Measurements from ENCODE around the gene RSPO3. TPM values are rescaled to one million over a fixed set of nuclear protein-coding genes. Genes with fewer than 3 reads are reported as not detected.

RSPO3 gene
- total RNA-seq, 2 donors from 2014 or later = not detected

- DNase-seq (no peak), ATAC-seq (no peak)
- no peaks in the 10 kb centered on the region for H3K36me3 Mint-ChIP-seq (ENCODE audit: low read depth)
- peaks cover 36% of the 10 kb centered on the region for H3K27me3 Mint-ChIP-seq
- H3K4me3 Mint-ChIP-seq = no peak overlapping the region
- no peak overlapping the region for H3K27ac Mint-ChIP-seq
- no peaks in the 10 kb centered on the region for H3K9me3 ChIP-seq (ENCODE audit: control insufficient read depth, low read length, poor library complexity, severe bottlenecking)
- peaks cover 3% of the 10 kb centered on the region for H3K4me1 Mint-ChIP-seq
These were observed 62.0 kb downstream of the RSPO3 start for GRCh38 chr6:127180426-127180825.

GRCh38 chr6:127182501-127182900, 64.0 kb downstream of the RSPO3 start:
- no peaks in the 10 kb centered on the region for H3K36me3 Mint-ChIP-seq (ENCODE audit: low read depth)
- no peak overlapping the region for H3K4me3 Mint-ChIP-seq
- DNase-seq (no peak), ATAC-seq (no peak)
- H3K4me1 Mint-ChIP-seq = peaks cover 3% of the 10 kb centered on the region
- H3K9me3 ChIP-seq (ENCODE audit: control insufficient read depth, low read length, poor library complexity, severe bottlenecking) = no peaks in the 10 kb centered on the region
- H3K27ac Mint-ChIP-seq = no peak overlapping the region
- peaks cover 29% of the 10 kb centered on the region for H3K27me3 Mint-ChIP-seq

GRCh38 chr6:127185437-127185995, 67.0 kb downstream of the RSPO3 start:
- H3K27me3 Mint-ChIP-seq = peaks cover 22% of the 10 kb centered on the region
- H3K4me3 Mint-ChIP-seq = no peak overlapping the region
- H3K4me1 Mint-ChIP-seq = peaks cover 3% of the 10 kb centered on the region
- no peaks in the 10 kb centered on the region for H3K36me3 Mint-ChIP-seq (ENCODE audit: low read depth)
- ATAC-seq (no peak), DNase-seq (no peak)
- no peak overlapping the region for H3K27ac Mint-ChIP-seq
- H3K9me3 ChIP-seq (ENCODE audit: control insufficient read depth, low read length, poor library complexity, severe bottlenecking) = no peaks in the 10 kb centered on the region

DNA sequence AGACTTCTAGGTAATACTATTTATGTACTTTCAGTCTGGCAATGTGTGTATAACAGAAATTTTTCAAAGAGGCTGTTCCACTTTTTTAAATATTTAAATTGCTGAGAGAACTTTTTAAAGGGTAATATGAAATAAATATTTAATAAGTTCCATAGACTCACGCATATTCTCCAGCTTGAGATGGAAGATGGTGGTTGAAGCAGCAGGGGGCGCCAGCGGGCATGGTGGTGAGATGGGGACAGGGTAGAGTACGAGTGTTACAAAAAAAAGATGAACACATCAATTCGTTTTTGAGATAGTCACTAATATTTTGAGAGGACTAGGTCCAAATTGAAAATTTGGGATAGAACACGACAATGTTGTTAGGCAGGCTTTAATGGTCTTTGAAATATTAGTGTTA, 68.4 kb downstream of the RSPO3 start:
- no peaks in the 10 kb centered on the region for H3K9me3 ChIP-seq (ENCODE audit: control insufficient read depth, low read length, poor library complexity, severe bottlenecking)
- H3K36me3 Mint-ChIP-seq (ENCODE audit: low read depth) = no peaks in the 10 kb centered on the region
- H3K4me1 Mint-ChIP-seq = peaks cover 3% of the 10 kb centered on the region
- peaks cover 19% of the 10 kb centered on the region for H3K27me3 Mint-ChIP-seq
- peak; percentile 54 for ATAC-seq
- peak in 2 of 3 donors; percentile 12 to 45 for DNase-seq
- H3K4me3 Mint-ChIP-seq = no peak overlapping the region
- H3K27ac Mint-ChIP-seq = no peak overlapping the region

DNA sequence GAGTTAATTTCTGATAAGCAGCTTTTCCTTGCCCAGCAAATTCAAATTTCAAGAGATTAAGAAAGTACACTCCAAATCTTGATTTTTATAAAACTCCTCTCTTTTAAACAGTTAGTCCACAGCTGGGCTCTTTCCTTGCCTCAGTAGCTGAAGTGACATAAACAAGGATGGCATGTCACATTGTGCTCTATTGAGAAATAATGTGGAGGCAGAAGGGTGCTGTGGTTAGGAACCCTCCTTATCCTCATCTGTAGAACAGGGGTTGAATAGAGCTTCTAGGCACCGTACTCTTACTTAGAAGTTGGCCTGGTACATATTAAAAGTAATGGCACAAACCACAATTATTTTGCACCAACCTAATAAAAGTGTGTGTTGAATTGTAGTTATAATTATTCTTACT, 70.3 kb downstream of the RSPO3 start:
- no peaks in the 10 kb centered on the region for H3K9me3 ChIP-seq (ENCODE audit: control insufficient read depth, low read length, poor library complexity, severe bottlenecking)
- Mint-ChIP-seq H3K4me3 (no peak overlapping the region), H3K36me3 (ENCODE audit: low read depth) (no peaks in the 10 kb centered on the region), H3K27ac (no peak overlapping the region), H3K4me1 (peaks cover under 1% of the 10 kb centered on the region), H3K27me3 (peaks cover 7% of the 10 kb centered on the region)
- DNase-seq = no peak
- no peak for ATAC-seq

GRCh38 chr6:127190552-127190951, 72.1 kb downstream of the RSPO3 start:
- Mint-ChIP-seq H3K4me3 (no peak overlapping the region), H3K27me3 (peaks cover 4% of the 10 kb centered on the region), H3K4me1 (no peaks in the 10 kb centered on the region), H3K36me3 (ENCODE audit: low read depth) (no peaks in the 10 kb centered on the region), H3K27ac (no peak overlapping the region)
- ATAC-seq (no peak), DNase-seq (no peak)
- H3K9me3 ChIP-seq (ENCODE audit: control insufficient read depth, low read length, poor library complexity, severe bottlenecking) = no peaks in the 10 kb centered on the region

- ATAC-seq (no peak), DNase-seq (no peak)
- Mint-ChIP-seq H3K27ac (no peak overlapping the region), H3K4me1 (peaks cover 4% of the 10 kb centered on the region), H3K27me3 (peaks cover 10% of the 10 kb centered on the region), H3K4me3 (no peak overlapping the region), H3K36me3 (ENCODE audit: low read depth) (no peaks in the 10 kb centered on the region)
- no peaks in the 10 kb centered on the region for H3K9me3 ChIP-seq (ENCODE audit: control insufficient read depth, low read length, poor library complexity, severe bottlenecking)
These were observed 73.2 kb downstream of the RSPO3 start for GRCh38 chr6:127191716-127192115.

DNA sequence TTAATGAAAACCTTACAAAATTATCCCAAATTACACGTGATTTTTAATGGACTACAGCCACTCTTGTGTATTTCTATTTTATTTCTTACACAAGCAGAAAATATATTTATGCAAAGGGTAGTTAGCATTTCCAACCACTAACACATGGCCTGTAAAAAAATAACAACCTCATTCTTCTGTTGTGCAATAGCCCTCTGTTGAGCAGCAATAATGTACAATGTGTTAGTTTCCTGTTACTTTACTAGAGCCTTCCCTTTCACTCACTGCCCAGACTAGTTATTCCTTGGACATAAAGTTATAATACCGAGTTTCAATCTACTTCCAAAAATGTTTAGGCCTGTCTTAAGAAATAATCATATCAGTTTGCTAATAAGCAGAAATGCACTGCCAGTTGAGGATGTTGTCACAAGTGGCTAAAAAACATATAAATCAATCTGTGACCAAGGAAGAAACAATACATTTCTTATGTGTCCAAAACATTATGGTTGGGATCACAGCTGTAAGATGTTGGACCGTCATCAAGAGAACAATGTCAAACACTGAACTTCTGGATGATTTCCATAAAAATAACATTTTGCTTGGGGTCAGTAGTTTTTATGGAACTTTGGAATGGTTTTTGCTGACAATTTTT, 74.6 kb downstream of the RSPO3 start:
- DNase-seq (no peak), ATAC-seq (no peak)
- H3K36me3 Mint-ChIP-seq (ENCODE audit: low read depth) = no peaks in the 10 kb centered on the region
- peaks cover 10% of the 10 kb centered on the region for H3K27me3 Mint-ChIP-seq
- H3K4me1 Mint-ChIP-seq = peaks cover 4% of the 10 kb centered on the region
- no peak overlapping the region for H3K4me3 Mint-ChIP-seq
- H3K27ac Mint-ChIP-seq = no peak overlapping the region
- no peaks in the 10 kb centered on the region for H3K9me3 ChIP-seq (ENCODE audit: control insufficient read depth, low read length, poor library complexity, severe bottlenecking)

- no peaks in the 10 kb centered on the region for H3K9me3 ChIP-seq (ENCODE audit: control insufficient read depth, low read length, poor library complexity, severe bottlenecking)
- H3K36me3 Mint-ChIP-seq (ENCODE audit: low read depth) = no peaks in the 10 kb centered on the region
- H3K27me3 Mint-ChIP-seq = peaks cover 22% of the 10 kb centered on the region
- ATAC-seq (no peak), DNase-seq (no peak)
- no peak overlapping the region for H3K4me3 Mint-ChIP-seq
- H3K4me1 Mint-ChIP-seq = peaks cover 4% of the 10 kb centered on the region
- no peak overlapping the region for H3K27ac Mint-ChIP-seq
These were observed 77.4 kb downstream of the RSPO3 start for GRCh38 chr6:127195833-127196232.

DNA sequence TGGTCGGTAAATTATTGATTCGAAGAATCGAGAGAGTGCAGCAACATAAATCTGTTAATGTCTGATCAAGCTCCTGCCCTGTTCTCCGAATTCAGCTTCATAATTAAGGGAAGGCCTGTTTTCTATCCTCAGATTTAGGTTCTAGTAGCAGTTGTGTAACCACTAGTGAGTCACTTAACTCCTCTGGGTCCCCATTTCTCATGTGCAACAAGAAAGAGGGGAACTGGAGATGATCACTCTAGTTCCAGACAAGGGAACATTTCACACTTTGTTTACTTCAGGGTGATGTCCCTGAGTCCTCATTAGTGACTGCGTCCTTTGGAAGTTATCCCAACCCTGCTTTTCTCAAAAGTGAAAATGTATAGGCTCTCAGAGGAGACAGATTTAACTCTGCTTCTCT, 80.1 kb downstream of the RSPO3 start:
- no peak for ATAC-seq

GRCh38 chr6:127199470-127199869, 81.0 kb downstream of the RSPO3 start:
- H3K27ac Mint-ChIP-seq = no peak overlapping the region
- no peaks in the 10 kb centered on the region for H3K36me3 Mint-ChIP-seq (ENCODE audit: low read depth)
- H3K4me1 Mint-ChIP-seq = peaks cover 4% of the 10 kb centered on the region
- H3K9me3 ChIP-seq (ENCODE audit: control insufficient read depth, low read length, poor library complexity, severe bottlenecking) = no peaks in the 10 kb centered on the region
- DNase-seq (no peak), ATAC-seq (no peak)
- no peak overlapping the region for H3K4me3 Mint-ChIP-seq
- peaks cover 27% of the 10 kb centered on the region for H3K27me3 Mint-ChIP-seq

More for the DNA sequence above, 80.1 kb downstream of the RSPO3 start:
- Mint-ChIP-seq H3K4me3 (no peak overlapping the region), H3K4me1 (peaks cover 4% of the 10 kb centered on the region), H3K36me3 (ENCODE audit: low read depth) (no peaks in the 10 kb centered on the region), H3K27ac (no peak overlapping the region), H3K27me3 (peaks cover 22% of the 10 kb centered on the region)
- no peak for DNase-seq
- no peaks in the 10 kb centered on the region for H3K9me3 ChIP-seq (ENCODE audit: control insufficient read depth, low read length, poor library complexity, severe bottlenecking)

DNA sequence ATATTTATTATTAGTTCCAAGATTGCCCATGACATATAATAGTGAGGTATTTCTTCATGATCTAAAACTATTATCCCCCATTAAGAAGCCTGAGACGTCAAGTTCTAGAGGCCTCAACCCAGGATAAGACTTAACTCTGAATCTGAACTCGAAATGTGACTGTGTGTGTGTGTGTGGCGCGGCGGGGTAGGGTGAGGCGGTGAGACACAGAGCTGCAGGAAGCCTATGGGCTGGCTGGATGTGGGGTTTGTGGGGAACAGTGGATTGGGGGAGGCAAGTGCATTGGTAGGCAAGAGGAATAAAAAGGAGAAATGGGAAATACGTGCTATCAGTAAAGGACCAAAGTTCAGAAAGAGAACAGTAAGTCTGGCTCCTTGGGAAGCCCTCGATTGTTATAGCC, 81.6 kb downstream of the RSPO3 start:
- DNase-seq (no peak), ATAC-seq (no peak)
- no peak overlapping the region for H3K4me3 Mint-ChIP-seq
- no peaks in the 10 kb centered on the region for H3K9me3 ChIP-seq (ENCODE audit: control insufficient read depth, low read length, poor library complexity, severe bottlenecking)
- peaks cover 32% of the 10 kb centered on the region for H3K27me3 Mint-ChIP-seq
- no peaks in the 10 kb centered on the region for H3K36me3 Mint-ChIP-seq (ENCODE audit: low read depth)
- no peak overlapping the region for H3K27ac Mint-ChIP-seq
- H3K4me1 Mint-ChIP-seq = peaks cover 6% of the 10 kb centered on the region

- H3K27ac Mint-ChIP-seq = no peak overlapping the region
- peaks cover 27% of the 10 kb centered on the region for H3K27me3 Mint-ChIP-seq
These were observed 82.8 kb downstream of the RSPO3 start for GRCh38 chr6:127201321-127201720.

GRCh38 chr6:127202676-127203075, 84.2 kb downstream of the RSPO3 start:
- Mint-ChIP-seq H3K36me3 (ENCODE audit: low read depth) (no peaks in the 10 kb centered on the region), H3K27ac (no peak overlapping the region), H3K4me3 (no peak overlapping the region), H3K27me3 (peaks cover 32% of the 10 kb centered on the region), H3K4me1 (peaks cover 2% of the 10 kb centered on the region)
- no peak for ATAC-seq
- no peak for DNase-seq
- H3K9me3 ChIP-seq (ENCODE audit: control insufficient read depth, low read length, poor library complexity, severe bottlenecking) = no peaks in the 10 kb centered on the region

More at GRCh38 chr6:127201321-127201720, 82.8 kb downstream of the RSPO3 start:
- DNase-seq = no peak
- ATAC-seq = no peak
- Mint-ChIP-seq H3K4me1 (peaks cover 2% of the 10 kb centered on the region), H3K4me3 (no peak overlapping the region), H3K36me3 (ENCODE audit: low read depth) (no peaks in the 10 kb centered on the region)
- H3K9me3 ChIP-seq (ENCODE audit: control insufficient read depth, low read length, poor library complexity, severe bottlenecking) = no peaks in the 10 kb centered on the region

All from T-helper 17 cell (primary cell).